ENCODE results near the gene FMO3.
A peak's percentile ranks its signal among the peaks of the same experiment; 100 is the strongest.

The FMO3 gene

DNA sequence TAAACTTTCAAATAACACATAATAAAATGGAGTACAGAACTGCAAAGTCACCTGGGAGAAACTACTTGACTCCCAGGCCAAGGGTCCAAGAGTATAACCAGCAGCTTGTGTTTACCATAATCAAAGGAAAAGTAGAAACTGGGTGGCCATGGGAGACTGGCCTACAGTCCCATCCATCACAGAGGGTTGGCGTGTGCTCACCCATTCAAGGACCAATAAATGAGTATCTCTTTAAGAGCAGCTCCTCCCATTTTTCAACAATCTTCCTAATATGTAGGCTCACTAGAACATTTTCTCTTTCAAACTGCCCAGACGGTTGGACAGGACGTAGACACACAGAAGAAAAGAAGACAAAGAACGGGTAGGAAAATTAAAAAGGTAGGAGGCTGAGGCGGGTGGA, at the start of gene FMO3:
Gene FMO3 (plus strand): TSS at position 302 of the 400 bp plus-strand sequence. CDS start 1,754 bp downstream, outside the sequence.
- no peak for DNase-seq

- DNase-seq: no peak
Measured at GRCh38 chr1:171048014-171048413, 42.7 kb upstream of the FMO3 start.

DNA sequence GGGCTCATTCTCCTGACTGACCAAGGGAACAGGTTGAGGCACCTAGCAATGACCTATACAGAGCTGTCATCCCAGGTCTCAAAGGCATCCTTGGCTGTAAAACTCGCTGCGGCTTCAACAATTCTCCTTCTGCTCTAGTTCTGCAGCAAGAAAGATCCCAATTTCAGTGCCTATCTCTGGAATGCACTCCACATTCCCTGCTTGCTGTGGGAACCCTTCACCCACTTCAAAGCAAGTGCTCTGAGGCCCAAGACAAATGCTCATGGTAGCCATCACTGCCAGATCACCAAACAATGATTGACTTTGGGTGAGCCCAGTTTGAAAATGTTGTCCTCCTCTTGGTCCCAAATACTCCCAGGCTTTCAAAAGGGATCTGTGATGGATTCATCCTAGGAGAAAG, 37.7 kb upstream of the FMO3 start:
- no peak for DNase-seq

DNA sequence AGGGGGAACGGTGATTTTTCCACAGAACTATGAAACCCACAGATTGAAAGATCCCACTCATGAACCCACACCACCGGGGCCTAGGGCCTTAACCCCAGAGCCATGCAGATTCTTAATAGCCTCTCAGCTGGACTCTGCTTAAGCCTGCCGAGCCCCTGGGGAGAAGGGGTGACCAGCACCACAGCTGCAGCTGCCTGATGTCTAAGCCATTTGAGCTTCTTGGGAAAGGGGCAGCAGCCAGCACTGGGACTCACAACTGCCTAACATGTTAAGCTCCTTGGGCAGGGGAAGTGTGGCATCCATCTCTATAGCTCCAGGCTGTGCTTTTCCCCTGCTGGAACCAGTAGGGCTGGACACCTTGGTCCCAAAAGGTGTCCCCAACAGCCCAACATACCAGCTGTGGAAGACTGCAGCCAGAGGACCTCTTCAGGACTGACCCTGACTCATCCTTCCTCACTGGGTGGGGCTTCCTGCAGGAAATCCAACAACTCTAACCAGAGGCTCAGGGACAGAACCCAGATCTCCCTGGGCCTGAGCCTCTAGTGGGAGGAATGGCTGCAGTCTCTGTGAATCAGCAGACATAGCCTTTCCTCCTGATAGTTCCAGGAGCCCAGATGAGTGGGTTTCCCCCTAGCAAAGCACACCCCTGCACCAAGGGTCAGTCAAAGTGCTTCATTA, 34.6 kb upstream of the FMO3 start:
- no peak for DNase-seq

- DNase-seq: no peak
Measured at GRCh38 chr1:171061425-171062143, 29.1 kb upstream of the FMO3 start.

GRCh38 chr1:171062902-171063301, 27.8 kb upstream of the FMO3 start:
- DNase-seq: no peak

DNA sequence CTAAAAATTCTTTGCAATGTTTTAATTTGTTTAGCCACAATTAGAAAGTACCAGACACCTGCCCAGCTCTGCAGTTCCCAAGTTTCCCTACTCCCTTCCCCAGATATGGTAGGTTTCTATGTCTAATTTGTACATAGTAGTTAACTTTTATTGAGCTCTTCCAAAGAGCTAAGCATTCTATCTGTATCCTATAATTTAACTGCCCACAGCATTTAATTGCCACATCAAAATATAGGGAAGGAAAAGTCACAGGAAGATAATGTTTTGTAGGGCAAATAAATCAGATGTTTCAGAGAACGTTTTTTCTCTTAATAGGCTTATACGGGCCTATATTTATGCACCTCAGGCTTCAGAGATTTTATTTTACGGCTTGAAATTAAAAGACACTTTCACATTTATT, 15.7 kb upstream of the FMO3 start:
- no peak for DNase-seq

- DNase-seq: peak; percentile 77
Measured at GRCh38 chr1:171081314-171081753, 9.4 kb upstream of the FMO3 start.

GRCh38 chr1:171081763-171082201, 8.9 kb upstream of the FMO3 start:
- DNase-seq: peak; percentile 69

GRCh38 chr1:171082606-171083005, 8.1 kb upstream of the FMO3 start:
- no peak for DNase-seq

- DNase-seq: peak; percentile 97
Measured at GRCh38 chr1:171083222-171083621, 7.5 kb upstream of the FMO3 start.

DNA sequence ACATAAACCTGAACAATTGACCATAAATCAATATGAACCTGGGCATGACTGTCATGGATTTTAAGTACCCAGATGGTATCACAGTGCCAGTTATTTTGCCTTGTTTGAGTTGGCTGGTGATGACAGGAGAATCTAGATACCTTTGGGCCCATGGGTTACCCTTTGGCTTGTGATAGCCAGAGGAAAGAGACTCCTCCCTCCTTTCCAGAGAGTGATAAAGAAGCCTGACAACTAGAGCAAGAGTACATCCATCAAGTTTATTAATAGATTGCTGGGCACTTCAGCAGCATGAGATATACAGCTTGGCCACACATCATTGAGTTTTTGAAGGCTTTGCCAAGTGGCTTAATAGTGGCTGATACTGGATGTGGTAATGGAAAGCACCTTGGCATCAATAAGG, 6.6 kb upstream of the FMO3 start:
- DNase-seq: peak; percentile 99

- no peak for DNase-seq
Measured at GRCh38 chr1:171084870-171085269, 5.8 kb upstream of the FMO3 start.

- DNase-seq: no peak
Measured at GRCh38 chr1:171087896-171088295, 2.8 kb upstream of the FMO3 start.

DNA sequence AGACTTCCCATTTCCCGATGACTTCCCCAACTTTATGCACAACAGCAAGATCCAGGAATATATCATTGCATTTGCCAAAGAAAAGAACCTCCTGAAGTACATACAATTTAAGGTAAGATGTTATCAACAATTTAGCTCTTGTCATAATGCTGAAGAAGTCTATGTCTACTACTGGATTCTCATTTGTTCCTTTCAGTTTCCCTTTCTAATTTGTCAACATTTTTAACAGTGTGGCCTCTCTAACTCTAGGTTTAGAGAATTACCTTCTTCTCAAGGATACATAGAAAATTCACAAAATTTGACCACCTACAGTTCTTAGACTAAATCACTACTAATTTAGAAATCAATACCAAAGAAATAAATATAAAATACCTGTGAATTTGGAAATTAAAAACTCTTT, 13.2 kb downstream of the FMO3 start:
- DNase-seq: no peak

DNA sequence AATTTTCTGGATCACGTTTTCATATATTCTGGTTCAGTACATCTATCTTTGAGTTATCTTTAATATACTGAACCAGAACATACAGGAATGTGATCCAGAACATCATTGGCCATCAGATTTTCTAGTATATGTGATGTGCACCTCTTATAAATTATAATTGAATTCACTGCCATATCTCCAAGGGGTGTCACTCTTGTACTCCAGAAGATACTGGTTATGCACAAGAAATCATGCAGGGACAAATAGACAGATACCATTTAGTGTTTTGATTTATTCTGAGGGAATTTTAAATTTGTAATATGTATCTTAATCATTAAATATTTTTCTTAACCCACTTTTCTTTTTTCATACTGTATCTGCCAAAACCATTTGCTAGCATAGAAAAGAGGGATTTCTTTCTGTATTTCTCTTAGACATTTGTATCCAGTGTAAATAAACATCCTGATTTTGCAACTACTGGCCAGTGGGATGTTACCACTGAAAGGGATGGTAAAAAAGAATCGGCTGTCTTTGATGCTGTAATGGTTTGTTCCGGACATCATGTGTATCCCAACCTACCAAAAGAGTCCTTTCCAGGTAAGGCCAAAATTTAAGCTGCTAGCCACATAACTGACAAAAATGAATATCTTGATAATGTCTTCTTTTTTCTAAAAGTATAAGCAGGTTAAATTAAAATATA, 16.7 kb downstream of the FMO3 start:
- no peak for DNase-seq

- no peak for DNase-seq
Measured at GRCh38 chr1:171107969-171108368, 17.3 kb downstream of the FMO3 start.

DNA sequence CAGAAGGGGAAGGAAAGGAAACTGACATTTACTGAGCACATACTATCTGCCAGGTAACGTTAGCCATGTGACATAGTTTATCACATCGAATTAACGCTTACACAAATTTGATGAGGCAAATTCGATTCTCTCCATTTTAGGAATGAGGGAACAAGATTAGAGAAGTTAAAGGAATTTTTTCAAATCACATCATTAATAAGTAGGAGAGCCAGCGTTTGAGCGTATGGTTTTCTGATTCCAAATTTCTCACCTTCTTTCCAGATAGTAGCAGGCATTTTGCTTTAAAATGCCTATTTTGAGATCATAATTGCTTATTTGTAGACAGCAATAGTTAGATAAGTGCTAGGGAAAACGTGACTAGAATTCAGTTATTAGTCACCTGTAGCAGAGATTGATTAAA, 19.3 kb downstream of the FMO3 start:
- DNase-seq: no peak

DNA sequence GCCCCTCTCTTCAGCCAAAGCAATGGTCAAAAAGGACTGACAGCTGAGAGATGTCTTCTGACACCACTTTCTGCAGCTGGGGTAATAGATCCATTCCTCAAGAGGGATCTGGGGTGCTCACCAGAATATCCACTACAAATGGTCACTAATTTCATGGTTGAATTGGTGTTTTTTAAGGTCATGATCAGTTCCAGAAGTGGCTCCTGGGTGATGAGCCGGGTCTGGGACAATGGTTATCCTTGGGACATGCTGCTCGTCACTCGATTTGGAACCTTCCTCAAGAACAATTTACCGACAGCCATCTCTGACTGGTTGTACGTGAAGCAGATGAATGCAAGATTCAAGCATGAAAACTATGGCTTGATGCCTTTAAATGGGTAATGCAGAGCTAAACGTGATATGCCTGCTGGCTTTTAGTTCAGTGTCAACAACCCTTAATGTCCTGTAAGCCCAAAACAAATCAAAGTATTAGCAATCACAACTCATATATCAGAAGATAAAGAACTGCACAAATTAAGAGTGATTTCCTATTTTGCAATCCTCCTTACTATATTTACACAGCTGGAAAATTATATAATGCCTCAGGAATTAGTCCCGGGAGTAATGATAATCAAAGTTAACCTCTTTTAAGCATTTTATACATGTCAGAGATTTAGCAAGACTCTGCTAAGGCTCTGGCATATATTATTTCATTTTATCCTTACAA, 20.1 kb downstream of the FMO3 start:
- DNase-seq: no peak

DNA sequence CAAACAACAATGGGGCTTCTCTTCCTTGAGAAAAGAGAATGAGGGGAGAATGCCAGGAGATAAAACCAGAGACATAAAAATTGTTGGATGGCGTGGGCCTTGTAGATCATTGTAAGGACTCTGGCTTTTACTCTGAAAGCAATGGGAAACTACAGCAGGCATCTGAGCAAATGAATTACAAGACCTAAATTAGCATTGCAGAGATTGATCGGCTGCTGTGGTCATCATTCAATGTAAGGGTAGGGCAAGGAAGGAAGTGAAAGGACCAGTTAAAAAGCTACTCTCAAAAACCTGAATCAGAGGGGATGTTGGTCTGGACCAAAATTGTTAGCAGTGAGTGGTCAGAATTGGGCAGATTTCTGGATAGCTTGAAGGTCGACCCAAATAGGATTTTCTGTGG, 21.4 kb downstream of the FMO3 start:
- DNase-seq: no peak

- DNase-seq: no peak
Measured at GRCh38 chr1:171113382-171113781, 22.7 kb downstream of the FMO3 start.

DNA sequence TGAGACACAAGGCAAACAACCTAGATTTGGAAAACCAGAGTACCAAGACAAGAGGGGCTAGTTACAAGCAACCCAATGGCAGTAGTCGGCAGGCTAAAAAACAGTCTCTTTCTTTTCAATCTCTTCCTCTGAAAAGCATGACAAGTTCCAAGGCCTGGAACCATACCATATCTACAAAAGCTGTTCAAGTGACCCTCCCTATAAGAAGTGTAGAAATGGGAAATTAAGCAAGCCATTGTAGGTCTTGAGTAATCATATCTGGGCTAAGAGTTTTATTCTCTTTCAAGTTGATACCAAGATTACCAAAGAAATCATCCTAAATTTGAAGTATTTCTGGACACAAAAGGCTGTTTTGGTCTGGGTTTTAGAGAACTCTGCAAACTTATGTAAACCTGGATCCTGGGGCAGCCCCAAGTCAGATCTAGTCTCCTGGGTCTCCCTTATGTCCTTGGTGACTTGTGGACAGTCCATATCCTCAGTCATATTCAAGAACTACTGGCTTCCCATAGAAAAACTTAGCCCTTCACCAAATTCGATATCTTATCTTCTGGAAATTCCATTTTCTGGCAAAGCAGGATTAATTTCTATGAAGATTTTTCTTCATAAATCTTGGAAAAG, 24.7 kb downstream of the FMO3 start:
- no peak for DNase-seq

DNA sequence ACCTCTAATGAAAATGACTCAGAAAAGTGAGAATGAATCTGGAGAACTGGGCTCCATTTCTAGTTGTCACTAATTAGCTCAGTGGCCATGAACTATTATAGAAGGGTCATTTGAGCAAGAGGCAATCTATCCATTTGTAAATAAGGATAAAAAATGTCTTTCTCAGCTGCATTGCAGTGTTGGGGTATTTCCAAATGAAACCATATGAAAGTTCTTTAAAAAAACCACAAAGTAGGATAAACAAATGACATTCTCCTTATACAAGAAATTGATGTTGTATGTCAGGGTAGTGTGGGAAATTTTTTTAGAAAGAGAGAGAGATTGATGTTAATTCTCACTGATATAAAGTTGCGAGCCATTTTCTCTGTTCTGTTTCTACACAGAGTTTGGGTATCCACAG, 26.0 kb downstream of the FMO3 start:
- DNase-seq: no peak

All from DMS79 treated with DMSO at 0.1 percent for 48 hours (cell line).